HTERT RPE-1 (cell line): Measurements from ENCODE around the gene RPP40.
"Not testable (repeated sequence)": the region's sequence is repeated elsewhere in the genome, so short reads cannot be mapped to it uniquely, and the experiment has no call there.

Source experiments
- in situ Hi-C: fragments of 300-500 bp; cut with MboI; formaldehyde crosslinking; loops from 4 replicates; pipeline ENCODE4 v1.14.3; 2020; ENCODE audit warnings: low sequenced_read_pairs

The RPP40 gene

GRCh38 chr6:5020142-5020541, 16.3 kb upstream of the RPP40 start:
- in situ Hi-C loops: no loop called here

GRCh38 chr6:5014072-5014561, 10.3 kb upstream of the RPP40 start:
- in situ Hi-C loops: no loop called here

- in situ Hi-C loops: no loop called here
Measured at GRCh38 chr6:5012519-5012918, 8.7 kb upstream of the RPP40 start.

- in situ Hi-C loops: no loop called here
Measured at GRCh38 chr6:5011346-5011745, 7.5 kb upstream of the RPP40 start.

GRCh38 chr6:5007531-5007930, 3.7 kb upstream of the RPP40 start:
- in situ Hi-C loops: no loop called here

GRCh38 chr6:5006222-5006621, 2.4 kb upstream of the RPP40 start:
- in situ Hi-C loops: no loop called here

- in situ Hi-C loops: not testable (repeated sequence)
Measured at GRCh38 chr6:5005038-5005433, 1.2 kb upstream of the RPP40 start.

GRCh38 chr6:5004373-5005037, 668 bp upstream of the RPP40 start:
- in situ Hi-C loops: no loop called here

GRCh38 chr6:4999586-4999985, 4.3 kb downstream of the RPP40 start:
- in situ Hi-C loops: no loop called here

- in situ Hi-C loops: no loop called here
Measured at GRCh38 chr6:4997862-4998261, 6.0 kb downstream of the RPP40 start.

GRCh38 chr6:4994741-4995140, 9.1 kb downstream of the RPP40 start:
- in situ Hi-C loops: no loop called here

- in situ Hi-C loops: no loop called here
Measured at GRCh38 chr6:4987432-4987831, 16.4 kb downstream of the RPP40 start.

- in situ Hi-C loops: no loop called here
Measured at GRCh38 chr6:4986999-4987398, 16.8 kb downstream of the RPP40 start.

GRCh38 chr6:4983322-4983721, 20.5 kb downstream of the RPP40 start:
- in situ Hi-C loops: no loop called here

GRCh38 chr6:4981761-4982160, 22.1 kb downstream of the RPP40 start:
- in situ Hi-C loops: no loop called here

GRCh38 chr6:4979426-4979825, 24.4 kb downstream of the RPP40 start:
- in situ Hi-C loops: no loop called here

GRCh38 chr6:4977468-4977867, 26.4 kb downstream of the RPP40 start:
- in situ Hi-C loops: no loop called here

- in situ Hi-C loops: no loop called here
Measured at GRCh38 chr6:4975506-4975905, 28.3 kb downstream of the RPP40 start.

GRCh38 chr6:4974962-4975361, 28.9 kb downstream of the RPP40 start:
- in situ Hi-C loops: no loop called here

GRCh38 chr6:4973982-4974745, 29.7 kb downstream of the RPP40 start:
- in situ Hi-C loops: no loop called here

- in situ Hi-C loops: no loop called here
Measured at GRCh38 chr6:4973415-4973814, 30.4 kb downstream of the RPP40 start.

- in situ Hi-C loops: no loop called here
Measured at GRCh38 chr6:4972438-4972837, 31.4 kb downstream of the RPP40 start.
